ENCODE data around the gene DOCK4. TPM values are rescaled to one million over a fixed set of nuclear protein-coding genes. Genes with fewer than 3 reads are reported as not detected.
A peak's percentile ranks its signal among the peaks of the same experiment; 100 is the strongest.

DOCK4 gene
- total RNA-seq, 1 donor from 2014 or later = 43.0 TPM

- TF ChIP-seq, protein P1, sequence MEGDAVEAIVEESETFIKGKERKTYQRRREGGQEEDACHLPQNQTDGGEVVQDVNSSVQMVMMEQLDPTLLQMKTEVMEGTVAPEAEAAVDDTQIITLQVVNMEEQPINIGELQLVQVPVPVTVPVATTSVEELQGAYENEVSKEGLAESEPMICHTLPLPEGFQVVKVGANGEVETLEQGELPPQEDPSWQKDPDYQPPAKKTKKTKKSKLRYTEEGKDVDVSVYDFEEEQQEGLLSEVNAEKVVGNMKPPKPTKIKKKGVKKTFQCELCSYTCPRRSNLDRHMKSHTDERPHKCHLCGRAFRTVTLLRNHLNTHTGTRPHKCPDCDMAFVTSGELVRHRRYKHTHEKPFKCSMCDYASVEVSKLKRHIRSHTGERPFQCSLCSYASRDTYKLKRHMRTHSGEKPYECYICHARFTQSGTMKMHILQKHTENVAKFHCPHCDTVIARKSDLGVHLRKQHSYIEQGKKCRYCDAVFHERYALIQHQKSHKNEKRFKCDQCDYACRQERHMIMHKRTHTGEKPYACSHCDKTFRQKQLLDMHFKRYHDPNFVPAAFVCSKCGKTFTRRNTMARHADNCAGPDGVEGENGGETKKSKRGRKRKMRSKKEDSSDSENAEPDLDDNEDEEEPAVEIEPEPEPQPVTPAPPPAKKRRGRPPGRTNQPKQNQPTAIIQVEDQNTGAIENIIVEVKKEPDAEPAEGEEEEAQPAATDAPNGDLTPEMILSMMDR (IDR thresholded peaks at IDR 0.05) = no peak
- H3K4me1 Mint-ChIP-seq (ENCODE audit: low read depth) = peaks cover 58% of the 10 kb centered on the region
- H3K4me3 Mint-ChIP-seq (ENCODE audit: unreplicated experiment) = no peak overlapping the region
- H3K36me3 Mint-ChIP-seq (ENCODE audit: low read depth) = no peaks in the 10 kb centered on the region
- peak overlapping the region; percentile 73 for H3K27ac Mint-ChIP-seq (ENCODE audit: unreplicated experiment)
- no peaks in the 10 kb centered on the region for H3K9me3 Mint-ChIP-seq (ENCODE audit: low read depth)
- H3K27me3 Mint-ChIP-seq (ENCODE audit: low read depth) = no peaks in the 10 kb centered on the region
- no peak for DNase-seq (ENCODE audit: low spot score)
Observed at GRCh38 chr7:112192236-112193154, 13.7 kb downstream of the DOCK4 start.

- no peak overlapping the region for H3K27ac Mint-ChIP-seq (ENCODE audit: unreplicated experiment)
Observed at GRCh38 chr7:112190120-112190519, 16.1 kb downstream of the DOCK4 start.

GRCh38 chr7:112189691-112190090, 16.5 kb downstream of the DOCK4 start:
- no peak for DNase-seq (ENCODE audit: low spot score)
- H3K27me3 Mint-ChIP-seq (ENCODE audit: low read depth) = no peaks in the 10 kb centered on the region
- TF ChIP-seq, protein P1 (IDR thresholded peaks at IDR 0.05) = no peak
- H3K27ac Mint-ChIP-seq (ENCODE audit: unreplicated experiment) = no peak overlapping the region
- H3K36me3 Mint-ChIP-seq (ENCODE audit: low read depth) = no peaks in the 10 kb centered on the region
- H3K4me1 Mint-ChIP-seq (ENCODE audit: low read depth) = peaks cover 72% of the 10 kb centered on the region
- no peak overlapping the region for H3K4me3 Mint-ChIP-seq (ENCODE audit: unreplicated experiment)
- H3K9me3 Mint-ChIP-seq (ENCODE audit: low read depth) = no peaks in the 10 kb centered on the region

More at GRCh38 chr7:112190120-112190519, 16.1 kb downstream of the DOCK4 start:
- no peak for DNase-seq (ENCODE audit: low spot score)
- H3K9me3 Mint-ChIP-seq (ENCODE audit: low read depth) = no peaks in the 10 kb centered on the region
- TF ChIP-seq, protein P1 (IDR thresholded peaks at IDR 0.05) = no peak
- no peaks in the 10 kb centered on the region for H3K36me3 Mint-ChIP-seq (ENCODE audit: low read depth)
- H3K4me1 Mint-ChIP-seq (ENCODE audit: low read depth) = peaks cover 69% of the 10 kb centered on the region
- no peaks in the 10 kb centered on the region for H3K27me3 Mint-ChIP-seq (ENCODE audit: low read depth)
- H3K4me3 Mint-ChIP-seq (ENCODE audit: unreplicated experiment) = no peak overlapping the region

DNA sequence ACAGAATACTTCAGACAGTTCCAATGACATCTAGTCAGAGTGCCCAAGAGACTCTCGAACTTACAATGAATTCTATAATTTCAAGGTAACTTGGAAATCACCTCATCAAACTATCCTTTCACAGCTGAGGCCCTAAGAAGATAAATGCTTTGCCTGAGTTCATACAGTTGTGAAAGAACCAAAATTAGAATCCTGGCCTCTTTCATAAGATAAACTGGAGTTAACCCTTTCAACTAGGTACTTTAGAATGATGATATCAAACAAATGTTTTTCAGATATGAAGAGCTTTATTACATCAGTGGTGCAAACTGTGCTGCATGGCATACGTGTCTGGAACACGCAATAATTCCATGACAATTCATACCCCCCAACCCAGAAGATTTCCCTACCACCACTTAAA, 17.9 kb downstream of the DOCK4 start:
- no peak for DNase-seq (ENCODE audit: low spot score)
- TF ChIP-seq, protein P1 (IDR thresholded peaks at IDR 0.05) = no peak
- H3K27me3 Mint-ChIP-seq (ENCODE audit: low read depth) = no peaks in the 10 kb centered on the region
- H3K4me1 Mint-ChIP-seq (ENCODE audit: low read depth) = peaks cover 65% of the 10 kb centered on the region
- no peaks in the 10 kb centered on the region for H3K36me3 Mint-ChIP-seq (ENCODE audit: low read depth)
- no peak overlapping the region for H3K27ac Mint-ChIP-seq (ENCODE audit: unreplicated experiment)
- H3K4me3 Mint-ChIP-seq (ENCODE audit: unreplicated experiment) = no peak overlapping the region
- no peaks in the 10 kb centered on the region for H3K9me3 Mint-ChIP-seq (ENCODE audit: low read depth)

- Mint-ChIP-seq H3K27ac (ENCODE audit: unreplicated experiment) (no peak overlapping the region), H3K4me1 (ENCODE audit: low read depth) (peaks cover 64% of the 10 kb centered on the region), H3K27me3 (ENCODE audit: low read depth) (no peaks in the 10 kb centered on the region), H3K4me3 (ENCODE audit: unreplicated experiment) (no peak overlapping the region), H3K9me3 (ENCODE audit: low read depth) (no peaks in the 10 kb centered on the region), H3K36me3 (ENCODE audit: low read depth) (no peaks in the 10 kb centered on the region)
- TF ChIP-seq, protein P1 (IDR thresholded peaks at IDR 0.05) = no peak
- no peak for DNase-seq (ENCODE audit: low spot score)
Observed at GRCh38 chr7:112186300-112186699, 19.9 kb downstream of the DOCK4 start.
